Naive thymus-derived CD8-positive, alpha-beta T cell (primary cell): ENCODE results near the gene PPP1R15B. TPM values are rescaled to one million over a fixed set of nuclear protein-coding genes. Genes with fewer than 3 reads are reported as not detected.
A peak's percentile ranks its signal among the peaks of the same experiment; 100 is the strongest.

Experiments used
- ATAC-seq, 2 donors: fragments of 150-1000 bp; cut with Tn5 transposase in 1 of 2; sonication (Bioruptor Pico), chemical (Tn5 transposase) in 1 of 2; 1 replicate in 1 of 2; 2 replicates in 1 of 2; pipeline ENCODE4 v1.10.0; 2021; ENCODE audit warnings: mild to moderate bottlenecking in 2 of 2, moderate library complexity in 2 of 2
- POLR2A ChIA-PET: fragments of 350-600 bp; sonication (Branson Sonifier 250); formaldehyde crosslinking; loops from one replicate; lab custom pipeline; 2021; ENCODE audit warnings: antibody characterized with exemption; lab: Charles Lee
- DNase-seq, 10 donors: peaks; one replicate each; pipeline versions ENCODE4 v3.0.0 to v3.0.0-alpha.2; 2020 to 2022
- H3K27ac Mint-ChIP-seq, 10 donors: one replicate each; pipeline ENCODE4 v1.8.0; 2020 to 2022; ENCODE audit warnings: mild to moderate bottlenecking in 10 of 10, mixed read lengths in 10 of 10, moderate library complexity in 4 of 10, inconsistent platforms in 1 of 10
- H3K27me3 Mint-ChIP-seq, 5 donors: one replicate each; pipeline ENCODE4 v1.8.0; 2021 to 2022; ENCODE audit warnings: mixed read lengths in 5 of 5
- H3K36me3 Mint-ChIP-seq, 3 donors: one replicate each; pipeline ENCODE4 v1.8.0; 2020 to 2022; ENCODE audit warnings: mixed read lengths in 3 of 3, mild to moderate bottlenecking in 2 of 3, inconsistent platforms in 1 of 3
- H3K4me1 Mint-ChIP-seq, 4 donors: one replicate each; pipeline ENCODE4 v1.8.0; 2021 to 2022; ENCODE audit warnings: mixed read lengths in 4 of 4
- H3K4me3 Mint-ChIP-seq, 10 donors: one replicate each; pipeline ENCODE4 v1.8.0; 2020 to 2022; ENCODE audit warnings: mild to moderate bottlenecking in 10 of 10, mixed read lengths in 10 of 10, moderate library complexity in 6 of 10, inconsistent platforms in 1 of 10
- H3K9me3 Mint-ChIP-seq, 9 donors: one replicate each; pipeline ENCODE4 v1.8.0; 2020 to 2022; ENCODE audit warnings: mixed read lengths in 9 of 9, mild to moderate bottlenecking in 3 of 9, inconsistent platforms in 1 of 9, moderate library complexity in 1 of 9
- polyA plus RNA-seq, 3 donors: library from polyadenylated mRNA; unstranded; fragments of 300-500 nt; fragmentation: Illumina TruSeq; gene quantifications; one replicate each; pipeline ENCODE4 v1.2.3, GENCODE V29; 2021
- total RNA-seq, 8 experiments: library from RNA in 2 of 8; stranded (reverse) in 2 of 8; gene quantifications; one replicate each; pipeline ENCODE4 v1.2.3 and lab custom pipeline; 2021 to 2026

The PPP1R15B gene
- total RNA-seq (10 to 100 TPM; 80.7 to 87.3 TPM), polyA plus RNA-seq (10 to 100 TPM; 14.2 to 20.8 (median 17.7) TPM), total RNA-seq (lab: John Stamatoyannopoulos, UW) (268 to 1,428 (median 318) reads per million in 6 experiments)

GRCh38 chr1:204411451-204412204, at the start of gene PPP1R15B:
Gene PPP1R15B (minus strand): TSS chr1:204411817. CDS start chr1:204411411, 406 bp downstream.
- ATAC-seq (peak; percentile 88 to 89), DNase-seq (peak; percentile 93 to 99 (median 97))
- POLR2A ChIA-PET = interaction anchor here (0.7 to 2.1 kb wide), 7 partner anchors 15 to 110 kb away, joined by 3 to 10 read pairs (median 5); partner anchors contain the start of genes MDM4 and PIK3C2B
- H3K4me3 Mint-ChIP-seq = peak within 1 kb of the TSS; percentile 97 to 100 (median 98)
- peak within 1 kb of the TSS; percentile 98 to 100 (median 99) for H3K27ac Mint-ChIP-seq
- H3K4me1 Mint-ChIP-seq = peaks cover 1 to 22% (median 10%) of the 10 kb centered on the region in 4 donors
- peaks cover 12 to 28% (median 21%) of the 10 kb centered on the region in 3 donors for H3K36me3 Mint-ChIP-seq
- H3K27me3 Mint-ChIP-seq = no peaks in the 10 kb centered on the region
- H3K9me3 Mint-ChIP-seq = no peaks in the 10 kb centered on the region

DNA sequence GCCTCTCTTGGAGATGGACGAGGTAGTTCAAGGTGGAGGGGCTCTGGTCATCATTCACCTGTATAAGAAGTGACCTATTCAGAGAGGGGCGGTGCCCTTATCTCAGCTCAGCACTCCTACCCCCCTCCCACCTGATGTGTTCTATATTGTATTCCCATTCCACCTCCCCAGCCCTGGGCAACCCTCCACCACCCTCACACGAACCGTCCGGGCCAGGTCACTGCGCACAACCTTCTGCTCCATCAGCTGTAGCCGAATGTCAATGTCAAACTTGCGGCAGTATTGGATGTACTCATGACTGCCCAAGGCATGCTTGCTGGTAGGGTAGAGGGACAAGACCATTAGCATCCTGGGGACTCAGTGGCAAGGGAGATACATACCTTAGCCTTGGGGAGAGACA, 48.7 kb upstream of the PPP1R15B start:
- no peak for DNase-seq
- Mint-ChIP-seq H3K9me3 (no peaks in the 10 kb centered on the region), H3K27me3 (no peaks in the 10 kb centered on the region), H3K4me1 (peaks cover 30 to 68% (median 57%) of the 10 kb centered on the region in 4 donors), H3K27ac (peak overlapping the region in 8 of 10 donors; percentile 35 to 90 (median 74)), H3K4me3 (peak overlapping the region in 1 of 10 donors; percentile 76), H3K36me3 (peaks cover 0 to 42% (median 26%) of the 10 kb centered on the region in 3 donors)
- POLR2A ChIA-PET = no interaction called here
- no peak for ATAC-seq

GRCh38 chr1:204459706-204460105, 48.1 kb upstream of the PPP1R15B start:
- no peak for ATAC-seq
- peaks cover 0 to 42% (median 23%) of the 10 kb centered on the region in 3 donors for H3K36me3 Mint-ChIP-seq

GRCh38 chr1:204457666-204458065, 46.0 kb upstream of the PPP1R15B start:
- Mint-ChIP-seq H3K27me3 (no peaks in the 10 kb centered on the region), H3K36me3 (peaks cover 5 to 45% (median 31%) of the 10 kb centered on the region in 3 donors), H3K9me3 (no peaks in the 10 kb centered on the region), H3K4me3 (no peak overlapping the region), H3K4me1 (peaks cover 24 to 57% (median 42%) of the 10 kb centered on the region in 4 donors), H3K27ac (peak overlapping the region in 8 of 10 donors; percentile 26 to 79 (median 37))
- POLR2A ChIA-PET = interaction anchor here (1.4 to 2.9 kb wide), 2 partner anchors 36 to 55 kb away, joined by 6 to 17 read pairs; partner anchors contain the start of gene PIK3C2B
- ATAC-seq (no peak), DNase-seq (no peak)

More at GRCh38 chr1:204459706-204460105, 48.1 kb upstream of the PPP1R15B start:
- POLR2A ChIA-PET = no interaction called here
- Mint-ChIP-seq H3K9me3 (no peaks in the 10 kb centered on the region), H3K27me3 (no peaks in the 10 kb centered on the region), H3K4me3 (peak overlapping the region in 1 of 10 donors; percentile 15), H3K27ac (peak overlapping the region in 3 of 10 donors; percentile 56 to 63 (median 61)), H3K4me1 (peaks cover 25 to 64% (median 51%) of the 10 kb centered on the region in 4 donors)
- no peak for DNase-seq

- ATAC-seq (no peak), DNase-seq (no peak)
- Mint-ChIP-seq H3K9me3 (no peaks in the 10 kb centered on the region), H3K4me3 (peak overlapping the region in 2 of 10 donors; percentile 32 to 47), H3K27me3 (no peaks in the 10 kb centered on the region), H3K27ac (peak overlapping the region in 8 of 10 donors; percentile 9 to 82 (median 66)), H3K4me1 (peaks cover 19 to 55% (median 37%) of the 10 kb centered on the region in 4 donors), H3K36me3 (peaks cover 5 to 45% (median 31%) of the 10 kb centered on the region in 3 donors)
- POLR2A ChIA-PET = interaction anchor here (0.6 to 2.9 kb wide), 2 partner anchors 9 to 37 kb away, joined by 3 to 17 read pairs; partner anchors contain the start of gene PIK3C2B
Measured at GRCh38 chr1:204456826-204457442, 45.3 kb upstream of the PPP1R15B start.

- Mint-ChIP-seq H3K4me3 (no peak overlapping the region), H3K4me1 (peaks cover 11 to 51% (median 29%) of the 10 kb centered on the region in 4 donors), H3K27me3 (no peaks in the 10 kb centered on the region), H3K27ac (peak overlapping the region in 1 of 10 donors; percentile 32), H3K9me3 (no peaks in the 10 kb centered on the region), H3K36me3 (peaks cover 5 to 48% (median 27%) of the 10 kb centered on the region in 3 donors)
- no peak for ATAC-seq
- POLR2A ChIA-PET = no interaction called here
- DNase-seq = no peak
Measured at GRCh38 chr1:204455831-204456145, 44.2 kb upstream of the PPP1R15B start.

DNA sequence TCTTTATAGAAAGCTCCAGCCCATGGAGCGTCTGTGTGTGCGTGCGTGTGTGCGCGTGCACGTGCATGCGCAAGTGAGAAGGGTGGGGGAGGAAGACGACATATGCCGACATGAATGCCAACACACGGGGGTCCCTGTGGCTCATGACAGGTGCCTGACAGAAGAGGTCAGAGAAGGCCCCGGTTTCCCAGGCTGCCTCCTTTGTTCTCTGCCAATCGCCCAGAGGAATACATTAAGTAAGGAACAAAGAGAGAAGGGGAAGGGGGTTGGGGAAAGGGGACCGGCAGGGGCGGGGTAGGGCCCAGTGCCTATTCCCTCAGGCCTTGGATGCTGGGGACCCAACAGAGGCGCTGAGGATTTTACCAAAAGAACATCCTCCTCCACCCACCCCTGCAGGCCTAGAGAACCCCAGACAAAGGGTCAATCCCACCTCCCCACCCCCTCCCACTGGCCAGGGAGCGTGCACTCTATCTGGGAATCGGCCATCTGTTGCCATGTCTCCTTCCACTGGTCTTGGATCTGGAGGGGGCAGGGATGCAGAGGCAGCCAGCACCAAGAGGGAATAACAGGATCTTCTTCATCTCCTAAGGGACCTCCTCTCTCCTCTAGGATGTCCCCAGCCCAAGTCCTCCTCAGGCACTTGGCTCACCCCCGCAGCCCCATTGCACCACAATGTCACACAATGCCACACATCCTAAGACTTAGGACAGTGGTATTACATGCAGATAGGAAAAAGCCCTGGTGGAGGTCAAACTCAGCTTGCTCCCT, 43.6 kb upstream of the PPP1R15B start:
- ATAC-seq (no peak), DNase-seq (no peak)
- Mint-ChIP-seq H3K4me1 (peaks cover 10 to 50% (median 25%) of the 10 kb centered on the region in 4 donors), H3K36me3 (peaks cover 5 to 48% (median 21%) of the 10 kb centered on the region in 3 donors), H3K27me3 (no peaks in the 10 kb centered on the region), H3K9me3 (no peaks in the 10 kb centered on the region), H3K27ac (peak overlapping the region in 7 of 10 donors; percentile 37 to 89 (median 82)), H3K4me3 (no peak overlapping the region)
- POLR2A ChIA-PET = interaction anchor here (0.7 to 3.5 kb wide), 3 partner anchors 10 to 168 kb away, joined by 3 to 23 read pairs (median 5); partner anchors contain the start of gene PIK3C2B

DNA sequence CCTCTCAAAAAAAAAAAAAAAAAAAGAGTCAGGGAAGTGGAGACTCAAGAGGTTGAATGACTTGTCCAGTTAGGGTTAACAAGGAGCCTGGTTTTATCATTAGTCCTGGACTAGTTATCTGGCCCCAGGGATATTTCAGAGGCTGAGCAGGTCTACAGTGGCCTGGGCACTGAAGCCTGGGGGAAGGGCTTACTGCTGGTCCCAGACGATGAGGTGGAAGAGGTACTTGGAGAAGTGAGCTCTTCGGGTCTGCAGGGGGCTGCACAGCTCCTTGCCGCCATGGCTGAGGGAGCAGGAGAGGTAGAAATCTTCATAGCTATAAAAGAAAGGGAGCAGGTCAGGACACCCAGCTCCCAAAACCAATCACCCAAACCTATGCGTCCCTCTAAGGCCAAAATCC, 42.9 kb upstream of the PPP1R15B start:
- peak overlapping the region; percentile 37 to 89 (median 83) for H3K27ac Mint-ChIP-seq
- H3K9me3 Mint-ChIP-seq = no peaks in the 10 kb centered on the region
- POLR2A ChIA-PET = interaction anchor here (0.7 to 3.5 kb wide), 3 partner anchors 9 to 167 kb away, joined by 3 to 23 read pairs (median 5); partner anchors contain the start of gene PIK3C2B
- H3K36me3 Mint-ChIP-seq = peaks cover 5 to 43% (median 14%) of the 10 kb centered on the region in 3 donors
- peaks cover 10 to 43% (median 22%) of the 10 kb centered on the region in 4 donors for H3K4me1 Mint-ChIP-seq
- ATAC-seq (no peak), DNase-seq (no peak)
- no peaks in the 10 kb centered on the region for H3K27me3 Mint-ChIP-seq
- peak overlapping the region in 2 of 10 donors; percentile 39 to 45 for H3K4me3 Mint-ChIP-seq

GRCh38 chr1:204453141-204453772, 41.6 kb upstream of the PPP1R15B start:
- Mint-ChIP-seq H3K4me3 (peak overlapping the region; percentile 29 to 80 (median 67)), H3K27me3 (no peaks in the 10 kb centered on the region), H3K27ac (peak overlapping the region; percentile 88 to 98 (median 91)), H3K9me3 (no peaks in the 10 kb centered on the region), H3K4me1 (peaks cover 10 to 50% (median 21%) of the 10 kb centered on the region in 4 donors), H3K36me3 (peaks cover 5 to 46% (median 14%) of the 10 kb centered on the region in 3 donors)
- DNase-seq = peak; percentile 53 to 88 (median 79)
- peak; percentile 98 to 99 for ATAC-seq
- POLR2A ChIA-PET = interaction anchor here (0.7 to 3.5 kb wide), 5 partner anchors 40 to 659 kb away, joined by 3 to 23 read pairs (median 5); partner anchors contain the start of genes MDM4 and PIK3C2B

DNA sequence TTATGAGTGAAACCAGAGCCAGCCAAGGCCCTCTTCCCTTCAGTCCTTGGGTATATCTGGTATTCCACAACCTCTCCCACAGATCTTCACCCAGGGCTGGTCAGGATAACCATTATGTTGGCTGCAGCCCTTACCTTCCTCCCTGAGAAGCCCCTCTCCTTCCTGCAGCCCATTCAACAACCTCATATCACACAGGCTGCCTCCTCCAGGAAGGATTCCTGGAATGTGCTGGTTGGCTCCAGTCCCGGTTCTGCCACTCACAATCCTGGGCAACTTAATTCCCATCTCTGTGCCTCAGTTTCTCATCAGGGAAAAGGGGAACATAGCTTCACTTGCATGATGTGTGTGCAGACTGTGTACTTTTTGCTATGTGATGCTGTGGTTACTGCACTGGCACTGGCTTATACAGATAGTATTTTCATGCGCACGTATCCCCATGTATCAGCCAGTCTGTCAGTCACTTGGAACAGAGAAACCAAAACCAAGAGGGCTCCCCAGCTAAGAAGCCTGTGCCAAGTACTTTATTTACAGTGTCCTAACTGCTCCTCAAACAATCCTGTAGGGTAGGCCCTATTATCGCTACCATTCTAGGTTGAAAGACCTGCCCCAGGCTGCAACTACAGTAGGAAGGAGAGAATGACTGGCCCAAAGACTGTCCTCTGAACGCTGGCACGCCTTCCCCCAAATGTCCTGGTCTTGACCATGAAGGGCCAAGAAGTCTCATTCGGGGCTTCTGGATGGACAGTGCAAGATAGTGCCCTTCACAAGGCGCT, 39.9 kb upstream of the PPP1R15B start:
- H3K36me3 Mint-ChIP-seq = peaks cover 5 to 48% (median 14%) of the 10 kb centered on the region in 3 donors
- no peaks in the 10 kb centered on the region for H3K9me3 Mint-ChIP-seq
- H3K4me3 Mint-ChIP-seq = peak overlapping the region in 5 of 10 donors; percentile 36 to 54 (median 38)
- H3K27me3 Mint-ChIP-seq = no peaks in the 10 kb centered on the region
- H3K4me1 Mint-ChIP-seq = peaks cover 8 to 57% (median 21%) of the 10 kb centered on the region in 4 donors
- DNase-seq = no peak
- peak overlapping the region; percentile 5 to 86 (median 69) for H3K27ac Mint-ChIP-seq
- ATAC-seq = no peak
- POLR2A ChIA-PET = interaction anchor here (0.6 to 3.5 kb wide), 8 partner anchors 15 to 64 kb away, joined by 3 to 23 read pairs (median 6); partner anchors contain the start of genes MDM4 and PIK3C2B
